DMS79 (cell line): ENCODE data around the gene STK32B.

Source experiments
- DNase-seq: peaks from one replicate; lab custom pipeline; 2025; lab: John Stamatoyannopoulos, UW

Gene STK32B

DNA sequence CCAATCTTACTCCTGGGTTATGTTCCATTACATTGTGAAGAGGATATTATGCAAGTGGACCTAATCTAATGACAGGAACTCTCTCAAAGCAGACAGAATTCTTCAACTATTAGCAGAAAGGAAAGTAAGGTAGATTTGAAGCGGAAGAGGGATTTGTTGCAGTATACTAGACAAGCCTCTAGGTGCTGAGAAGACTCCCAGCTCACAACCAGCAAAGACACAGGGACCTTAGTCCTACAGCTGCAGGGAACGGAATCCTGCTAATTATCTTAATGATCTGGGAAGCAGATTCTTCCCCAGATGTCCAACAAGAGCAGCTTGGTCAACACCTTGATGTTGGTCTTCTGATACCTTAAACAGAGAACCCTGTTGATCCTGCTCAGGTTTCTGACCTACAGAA is 73.6 kb downstream of the STK32B start:
- DNase-seq, result no peak

DNA sequence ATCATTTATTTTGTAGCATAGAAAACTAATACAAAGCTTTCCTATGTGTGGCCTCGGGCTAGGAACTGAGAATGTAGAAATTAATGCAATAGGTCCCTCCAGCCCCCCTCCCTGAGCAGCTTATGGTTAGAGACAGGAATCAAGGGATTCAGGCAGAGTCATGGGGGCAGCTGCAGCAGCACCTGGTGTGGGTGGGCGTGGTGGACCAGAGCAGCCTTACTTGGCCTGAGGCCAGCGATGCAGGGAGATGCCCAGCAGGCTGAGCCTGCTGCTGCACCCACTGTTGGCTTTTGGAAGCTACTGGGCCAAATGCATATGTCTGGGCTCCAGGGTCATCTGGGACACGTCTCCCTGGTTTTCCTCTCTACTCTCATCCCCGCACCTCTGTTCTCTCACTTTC is 74.0 kb downstream of the STK32B start:
- no peak for DNase-seq

DNA sequence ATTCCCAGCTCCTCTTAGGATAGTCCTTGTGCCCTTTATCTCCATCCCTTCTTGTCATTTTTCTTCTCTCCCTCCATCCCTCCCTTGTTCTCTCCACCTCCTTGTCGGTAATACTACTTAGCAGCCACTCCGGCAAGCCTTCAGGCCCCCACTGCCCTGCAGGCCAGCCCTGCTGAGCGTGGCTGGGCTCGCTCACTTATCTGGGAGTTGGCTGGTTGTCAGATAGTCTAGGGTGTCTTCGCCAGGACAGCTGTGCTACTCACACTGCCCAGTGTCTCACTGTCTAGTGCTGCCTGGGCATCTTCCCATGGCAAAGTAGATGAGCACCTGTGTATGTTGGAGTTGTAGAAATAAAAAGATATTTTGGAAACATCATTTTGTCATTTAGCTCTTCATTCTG is 75.0 kb downstream of the STK32B start:
- no peak for DNase-seq

DNA sequence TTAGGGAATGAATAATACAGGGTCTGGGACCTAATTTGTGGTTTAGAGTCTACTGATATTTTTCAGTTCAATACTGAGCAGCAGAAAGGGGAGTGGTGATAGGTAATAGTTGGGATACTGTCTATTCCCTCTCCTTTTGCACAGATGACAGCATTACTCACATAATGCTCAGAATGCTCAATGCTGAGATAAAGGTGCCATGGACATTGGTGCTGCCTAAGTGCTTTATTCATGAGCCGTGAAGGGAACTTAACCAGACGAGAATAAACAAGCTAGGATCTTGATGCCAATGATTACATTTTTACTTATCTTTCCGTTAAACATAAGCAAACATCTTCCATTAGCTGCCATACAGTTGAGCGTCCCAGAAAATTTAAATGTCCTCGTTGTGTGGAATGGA is 75.6 kb downstream of the STK32B start:
- peak; percentile 56 for DNase-seq

DNA sequence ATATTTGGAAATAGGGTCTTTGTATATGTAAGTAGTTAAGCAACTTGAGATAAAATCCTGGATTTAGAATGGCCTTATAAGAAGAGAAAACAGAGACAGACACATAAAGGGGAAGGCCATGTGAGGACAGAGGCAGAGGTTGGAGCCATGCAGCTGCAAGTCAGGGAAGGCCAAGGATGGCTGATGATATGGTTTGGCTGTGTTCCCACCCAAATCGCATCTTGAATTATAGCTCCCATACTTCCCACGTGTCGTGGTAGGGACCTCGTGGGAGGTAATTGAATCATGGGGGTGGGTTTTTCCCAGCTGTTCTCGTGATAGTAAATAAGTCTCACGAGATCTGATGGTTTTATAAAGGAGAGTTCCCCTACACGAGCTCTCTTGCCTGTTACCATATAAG is 76.3 kb downstream of the STK32B start:
- no peak for DNase-seq

DNA sequence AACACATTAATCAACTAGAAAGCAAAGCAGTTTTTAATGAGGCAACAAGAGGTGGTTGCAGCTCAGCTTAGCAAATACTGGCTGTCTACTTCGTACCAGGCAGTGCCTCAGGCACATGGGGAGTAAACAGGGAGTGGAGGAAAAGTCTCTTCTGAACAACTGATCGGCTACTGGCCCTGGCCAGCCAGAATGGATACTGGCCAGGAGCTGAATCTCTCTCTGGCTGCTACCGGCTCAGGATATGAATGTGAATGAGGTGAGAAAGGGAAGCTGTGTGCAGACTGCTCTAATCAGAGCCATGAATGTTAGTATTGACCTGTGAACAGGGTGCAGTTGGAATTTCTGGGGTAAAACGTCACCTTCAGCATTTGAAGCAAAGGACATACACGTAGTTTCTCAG is 77.3 kb downstream of the STK32B start:
- no peak for DNase-seq

DNA sequence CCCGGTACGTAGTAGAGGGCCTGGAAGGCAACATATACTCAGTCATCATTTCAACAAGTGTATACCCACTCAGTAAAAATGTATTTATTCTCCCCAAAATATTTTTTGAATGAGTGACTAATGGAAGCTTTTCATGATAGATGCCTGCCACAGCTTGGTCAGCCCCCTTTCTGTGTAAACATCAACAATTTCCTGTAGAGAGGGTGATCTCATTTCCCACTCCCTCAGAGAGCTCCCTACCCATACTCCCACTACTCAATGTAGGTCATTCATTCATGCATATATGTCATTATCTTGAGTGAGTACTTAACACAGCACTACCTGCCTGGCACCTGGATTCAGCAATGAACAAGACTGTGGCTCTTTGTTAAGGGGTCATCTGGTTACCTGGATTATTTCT is 81.9 kb downstream of the STK32B start:
- no peak for DNase-seq

DNA sequence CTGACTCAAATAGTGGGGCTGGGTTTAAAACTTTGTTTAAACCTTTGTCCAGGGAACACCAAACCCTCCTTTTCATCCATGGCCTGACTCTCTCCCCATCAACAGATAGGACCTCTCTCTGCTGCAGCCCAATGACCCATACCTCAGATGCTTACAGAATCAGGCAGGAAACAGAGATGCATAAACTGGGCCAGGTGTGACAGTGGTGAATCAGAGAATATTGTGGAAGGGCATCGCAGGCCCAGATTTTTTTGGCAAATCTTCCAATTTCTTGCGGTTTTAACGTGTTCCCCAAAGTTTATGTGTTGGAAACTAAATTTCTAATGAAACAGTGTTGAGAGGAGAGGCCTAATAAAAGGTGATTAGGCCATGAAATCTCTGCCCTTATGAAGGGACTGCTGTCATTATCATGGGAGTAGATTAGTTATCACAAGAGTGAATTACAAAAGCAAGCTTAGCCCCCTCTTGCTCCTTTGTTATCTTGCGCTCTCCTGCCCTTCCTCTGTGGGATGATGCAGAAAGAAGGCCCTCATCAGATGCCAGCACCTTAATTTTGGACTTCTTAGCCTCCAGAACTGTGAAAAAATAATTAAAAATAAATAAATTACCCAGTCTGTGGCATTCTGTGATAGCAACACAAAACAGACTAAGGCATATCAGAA is 82.8 kb downstream of the STK32B start:
- DNase-seq, result no peak

DNA sequence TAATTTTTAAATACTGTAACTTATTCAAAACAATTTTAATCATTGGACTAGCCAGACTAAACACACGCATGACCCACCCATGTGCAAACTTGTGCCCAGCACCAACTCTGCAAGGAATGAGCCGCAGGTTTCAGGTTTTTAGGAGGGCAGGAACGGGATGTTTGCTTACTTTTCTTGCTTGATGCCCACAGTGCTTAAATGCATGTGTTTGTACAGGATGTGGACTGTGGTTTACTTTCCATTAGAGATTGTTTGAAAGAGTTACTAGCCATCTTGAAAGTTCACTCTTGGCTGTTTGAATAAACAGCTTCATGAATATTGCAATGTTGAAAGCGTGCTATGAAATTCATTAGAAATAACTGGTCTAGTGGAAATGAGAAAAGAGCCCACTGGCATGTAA is 83.3 kb downstream of the STK32B start:
- no peak for DNase-seq

DNA sequence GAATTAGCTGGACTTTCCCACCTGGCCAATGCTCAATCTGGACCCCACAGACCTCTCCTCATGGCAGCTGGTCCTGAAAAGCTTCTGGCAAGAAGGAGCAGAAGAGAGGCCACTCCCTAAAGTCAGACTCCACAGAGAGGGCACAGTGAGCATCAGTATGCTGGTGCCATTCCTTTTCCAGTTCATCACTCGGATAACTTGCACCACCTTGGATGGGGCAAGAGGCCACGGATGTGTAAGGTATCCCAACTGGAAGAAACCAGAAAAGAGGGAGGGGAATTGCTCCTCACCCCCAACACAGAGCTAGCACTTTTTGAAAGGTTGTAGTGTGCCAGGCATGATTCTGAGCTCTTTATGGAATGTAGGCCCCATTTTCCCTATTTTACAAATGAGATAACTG is 85.9 kb downstream of the STK32B start:
- DNase-seq, result no peak

DNA sequence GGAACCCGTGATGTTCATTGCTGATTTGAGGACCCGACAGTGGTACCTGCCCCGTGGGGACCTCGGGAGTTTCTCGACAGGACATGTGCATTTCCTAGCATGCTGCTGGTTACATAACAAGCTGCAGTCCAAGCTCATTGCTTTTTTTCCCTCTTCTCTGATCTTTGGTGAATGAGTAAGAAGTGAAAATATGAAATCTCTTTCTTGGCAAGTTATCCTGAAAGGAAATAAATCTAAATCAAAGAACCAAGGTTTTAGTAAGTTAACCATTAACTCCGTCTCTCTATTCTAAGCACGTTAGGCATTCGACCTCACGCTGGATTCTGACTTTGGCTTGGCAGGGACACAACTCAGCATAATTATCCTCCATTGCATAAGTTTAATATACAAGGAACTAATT is 86.6 kb downstream of the STK32B start:
- no peak for DNase-seq

DNA sequence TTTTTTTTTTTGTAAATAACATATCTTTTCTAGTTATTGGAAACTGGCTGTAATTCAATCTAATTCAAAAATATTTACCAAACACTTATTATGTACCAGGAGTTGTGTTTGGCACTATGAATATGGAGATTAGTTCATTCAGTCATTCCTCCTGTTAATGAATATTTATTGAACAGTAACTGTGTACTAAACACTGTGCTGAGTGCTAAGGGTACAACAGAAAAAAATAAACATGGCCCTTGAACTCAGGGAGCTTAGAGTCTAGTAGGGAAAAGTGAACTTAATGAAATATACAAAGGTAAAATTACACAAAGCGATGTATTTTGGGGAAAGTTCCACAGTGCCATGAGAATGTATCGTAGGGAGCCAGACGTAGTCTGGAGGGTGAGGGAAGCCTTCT is 87.1 kb downstream of the STK32B start:
- DNase-seq, result no peak

DNA sequence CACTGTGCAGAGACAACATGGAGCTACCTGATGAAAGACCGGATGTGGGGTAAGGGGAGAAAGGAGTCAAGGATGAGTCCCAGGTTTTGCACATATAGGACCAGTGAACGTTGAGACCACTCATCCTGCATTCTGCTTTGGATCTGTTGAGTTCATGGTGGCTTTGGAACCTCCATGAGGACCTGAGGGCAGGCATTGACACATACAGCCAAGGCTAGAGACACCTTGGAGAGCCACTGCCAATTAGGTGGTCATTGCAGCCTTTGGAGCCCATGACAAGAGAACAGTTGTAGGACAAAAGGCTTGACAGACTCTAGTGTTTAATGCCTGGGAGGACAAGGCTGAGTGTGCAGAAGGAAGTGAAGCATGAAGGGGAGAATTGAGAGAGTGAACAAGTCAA is 87.9 kb downstream of the STK32B start:
- no peak for DNase-seq

DNA sequence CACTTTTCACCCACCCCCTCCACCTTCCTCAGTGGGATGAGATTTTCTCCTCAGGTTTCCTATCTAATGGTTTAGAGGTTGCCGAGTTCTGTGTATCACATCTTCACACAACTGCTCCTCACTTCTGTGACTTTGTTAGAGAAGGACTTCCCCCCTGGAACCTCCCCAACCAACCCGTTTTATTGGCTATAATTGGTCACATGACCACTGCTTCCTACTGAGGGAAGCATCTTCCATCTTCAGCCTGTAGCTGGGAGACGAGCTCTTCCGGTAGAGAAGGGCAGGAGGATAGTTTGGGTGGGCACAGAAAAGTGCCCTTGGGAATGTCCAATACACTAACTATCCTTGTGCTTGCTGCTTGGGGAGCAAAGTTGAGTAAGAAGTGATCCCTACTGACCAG is 90.5 kb downstream of the STK32B start:
- no peak for DNase-seq

DNA sequence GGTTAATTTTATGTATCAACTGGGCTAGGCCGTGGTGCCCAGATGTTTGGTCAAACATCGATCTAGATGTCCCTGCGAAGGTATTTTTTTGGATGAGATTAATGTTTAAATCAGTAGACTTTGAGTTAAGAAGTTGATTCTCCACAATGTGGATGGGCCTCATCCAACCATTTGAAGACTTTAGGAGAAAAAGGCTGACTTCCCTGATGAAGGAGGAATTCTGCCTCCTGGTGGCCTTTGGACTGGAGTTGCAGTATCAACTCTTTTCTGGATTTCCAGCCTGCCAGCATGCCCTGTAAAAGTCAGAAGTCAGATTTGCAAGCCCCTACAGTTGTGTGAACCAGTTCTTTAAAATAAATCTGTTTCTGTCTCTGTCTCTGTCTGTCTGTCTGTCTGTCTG is 91.4 kb downstream of the STK32B start:
- DNase-seq, result no peak

DNA sequence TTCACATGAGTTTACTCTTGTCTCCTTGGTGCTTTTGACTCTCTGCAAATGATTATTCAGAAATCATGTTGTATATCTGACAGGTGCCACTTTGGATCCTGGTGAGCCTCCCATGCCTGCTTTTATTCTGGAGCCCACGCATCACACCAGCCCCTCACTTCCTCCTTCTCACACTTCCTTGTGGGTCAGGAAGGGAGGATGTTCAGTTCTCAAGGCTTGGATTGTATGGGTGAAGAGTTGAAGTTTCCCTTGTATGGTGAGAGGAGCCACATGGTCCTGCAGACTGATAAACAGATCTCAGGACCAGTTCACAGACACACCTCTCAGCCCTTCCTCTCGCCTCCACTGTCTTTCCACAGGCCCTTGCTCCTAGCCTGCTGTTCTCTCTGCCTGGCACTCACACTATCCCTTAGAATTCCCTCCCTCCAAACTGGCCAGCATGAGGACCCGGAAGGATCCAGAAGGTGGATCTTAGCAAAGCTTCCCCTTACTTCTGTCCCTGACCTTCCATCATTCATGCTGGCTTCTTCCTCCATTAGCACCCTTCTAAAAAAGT is 92.1 kb downstream of the STK32B start:
- DNase-seq, result no peak

DNA sequence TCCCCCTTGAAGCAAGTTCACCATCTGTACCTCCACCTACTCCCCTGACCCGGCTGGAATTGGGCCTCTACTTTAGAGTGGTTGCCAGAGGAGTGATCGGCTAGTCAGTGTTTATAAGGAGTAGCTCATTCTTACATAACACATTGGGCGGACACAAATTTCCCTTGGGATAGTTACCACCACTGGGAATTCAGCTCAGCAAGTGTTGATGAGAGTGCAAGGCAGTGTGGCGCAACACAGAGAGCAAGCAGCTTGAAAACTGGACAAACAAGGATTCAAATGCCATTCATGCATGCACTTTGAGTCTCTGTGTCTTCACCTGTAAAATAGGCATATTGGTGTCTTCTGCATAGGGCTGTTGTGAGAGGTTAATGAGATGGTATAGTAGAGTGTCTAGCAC is 92.7 kb downstream of the STK32B start:
- DNase-seq, result no peak

DNA sequence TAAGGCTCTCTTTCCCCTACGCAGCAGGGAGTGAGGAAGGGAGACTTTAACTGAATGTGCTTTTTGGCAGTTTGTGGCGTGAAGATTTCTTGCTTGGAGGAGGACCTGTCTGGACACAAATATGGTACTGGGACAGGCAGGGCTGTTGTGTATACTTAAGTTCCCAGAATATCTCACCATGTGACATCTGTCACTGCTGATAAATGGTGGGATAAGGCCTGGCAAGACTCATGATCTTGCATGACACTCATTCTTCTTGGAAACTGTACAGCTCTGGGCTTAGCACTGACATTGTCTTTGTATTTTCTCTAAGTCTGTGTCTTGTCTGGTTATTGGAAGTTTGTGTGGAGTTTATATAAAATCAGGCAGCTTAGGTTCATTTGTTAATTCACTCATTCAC is 93.1 kb downstream of the STK32B start:
- DNase-seq, result no peak

DNA sequence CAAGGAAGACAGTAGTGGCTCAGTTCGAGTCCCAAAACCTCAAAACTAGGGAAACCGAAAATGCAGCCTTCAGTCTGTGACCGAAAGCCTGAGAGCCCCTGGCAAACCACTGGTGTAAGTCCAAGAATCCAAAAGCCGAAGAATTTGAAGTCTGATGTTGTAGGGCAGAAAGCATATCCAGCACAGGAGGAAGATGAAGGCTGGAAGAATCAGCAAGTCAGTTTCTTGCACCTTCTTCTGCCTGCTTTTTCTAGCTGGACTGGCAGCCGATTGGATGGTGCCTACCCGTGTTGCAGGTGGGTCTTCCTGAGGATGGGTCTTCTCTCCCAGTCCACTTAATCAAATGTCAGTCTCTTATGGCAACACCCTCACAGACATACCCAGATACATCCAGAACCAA is 95.0 kb downstream of the STK32B start:
- DNase-seq, result no peak

DNA sequence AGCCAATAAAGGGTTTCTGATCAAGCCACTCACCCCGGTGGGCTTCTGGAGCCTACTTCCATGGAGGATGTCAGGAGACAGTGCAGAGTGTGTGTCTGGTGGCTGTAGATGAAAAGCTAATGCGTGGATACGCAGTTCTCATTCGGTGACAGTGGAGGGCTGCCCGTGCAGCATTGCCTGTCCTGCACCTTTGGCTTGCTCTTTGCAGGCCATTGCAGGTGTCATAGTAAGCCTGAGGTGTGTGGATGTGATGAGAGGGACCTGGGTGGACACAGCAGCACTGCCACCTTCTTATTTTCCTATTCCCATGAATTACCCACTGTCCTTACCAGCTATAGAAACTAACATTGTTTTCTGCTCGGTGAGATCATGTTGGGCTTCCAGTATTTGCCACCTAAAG is 101.2 kb downstream of the STK32B start:
- DNase-seq, result no peak

DNA sequence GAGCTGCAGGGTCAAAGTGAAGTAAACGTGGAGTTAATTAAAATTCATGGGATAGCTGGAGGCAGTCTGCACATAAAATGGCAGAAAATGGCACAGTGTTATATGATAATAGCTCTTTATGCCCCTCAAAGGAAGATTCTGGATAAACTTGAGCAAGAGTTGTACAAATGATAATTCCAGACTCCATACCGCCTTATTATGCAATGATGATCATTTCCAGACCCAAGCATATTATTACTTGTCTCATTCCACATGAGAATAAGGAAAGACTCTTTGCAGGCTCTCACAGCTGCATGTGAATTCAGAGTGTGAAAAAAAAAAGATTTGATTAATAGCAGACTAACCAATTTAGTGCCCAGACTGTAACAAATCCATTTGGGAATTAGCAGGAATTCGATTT is 105.4 kb downstream of the STK32B start:
- no peak for DNase-seq

DNA sequence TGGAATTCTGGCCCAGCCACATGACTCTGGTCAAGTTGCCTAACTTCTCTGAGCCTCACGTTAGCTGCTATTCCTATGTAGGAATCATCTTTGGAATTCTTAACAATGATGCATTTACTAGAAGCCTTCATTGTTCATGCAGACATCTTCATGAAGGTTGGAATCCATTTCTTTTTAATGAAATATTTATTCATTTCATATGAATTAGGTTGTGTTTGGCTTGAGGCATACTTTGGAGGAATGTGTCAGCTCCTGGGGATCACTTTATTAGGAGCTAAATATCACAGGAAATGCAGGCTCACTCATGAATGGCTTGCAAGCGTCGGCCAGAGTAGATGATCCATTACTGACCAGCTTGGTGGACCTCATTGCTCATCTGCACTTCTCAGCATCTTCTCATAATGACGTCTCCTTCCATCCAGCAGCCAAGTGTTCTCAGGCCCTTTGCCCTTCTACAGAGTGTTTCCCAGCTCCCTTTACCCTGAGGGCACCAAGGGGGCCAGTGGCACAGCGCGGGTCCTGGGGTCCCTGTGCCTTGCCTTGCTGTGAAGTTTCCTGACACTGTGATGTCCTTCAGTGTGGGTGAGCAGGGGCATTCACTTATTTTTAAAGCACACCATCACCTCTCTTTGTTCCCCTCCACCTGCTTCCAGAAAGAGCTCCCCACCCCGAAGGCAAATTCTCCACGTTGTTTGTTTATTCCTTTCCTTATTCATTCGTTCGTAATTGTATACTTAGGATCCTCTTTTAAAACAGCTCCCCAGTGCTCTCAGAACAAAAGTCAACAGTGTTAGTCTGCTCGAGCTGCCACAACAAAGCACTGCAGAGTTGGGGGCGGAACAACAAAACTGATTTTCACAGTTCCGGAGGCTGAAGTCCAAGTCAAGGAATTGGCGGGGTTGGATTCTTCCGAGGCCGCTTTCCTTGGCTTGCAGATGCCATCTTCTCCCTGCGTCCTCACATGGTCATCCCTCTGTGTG is 106.8 kb downstream of the STK32B start:
- DNase-seq, result no peak

DNA sequence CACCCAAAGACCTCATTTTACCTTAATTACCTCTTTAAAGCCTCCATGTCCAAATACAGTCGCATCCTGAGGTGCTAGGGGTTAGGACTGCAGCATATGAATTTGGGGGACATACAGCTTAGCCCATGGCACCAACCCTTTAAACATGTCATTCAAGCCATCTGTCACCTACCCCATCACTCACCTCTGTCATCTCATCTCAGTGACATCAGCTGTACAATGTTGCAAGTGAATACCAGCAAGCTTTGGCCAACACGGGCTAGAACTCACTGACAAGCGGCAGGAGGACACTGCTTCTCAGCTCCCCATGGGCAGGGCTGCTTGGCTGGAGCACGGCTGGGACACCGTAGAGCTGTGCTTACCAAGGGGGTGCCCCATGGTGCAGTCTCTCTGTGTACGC is 107.5 kb downstream of the STK32B start:
- DNase-seq, result no peak
